Measurements from ENCODE around the gene SH3BP4. TPM values are rescaled to one million over a fixed set of nuclear protein-coding genes. Genes with fewer than 3 reads are reported as not detected.
"Not testable (repeated sequence)": the region's sequence is repeated elsewhere in the genome, so short reads cannot be mapped to it uniquely, and the experiment has no call there.

Gene SH3BP4
- total RNA-seq, 2 experiments from 2014 or later: 0.18 to 0.33 TPM

DNA sequence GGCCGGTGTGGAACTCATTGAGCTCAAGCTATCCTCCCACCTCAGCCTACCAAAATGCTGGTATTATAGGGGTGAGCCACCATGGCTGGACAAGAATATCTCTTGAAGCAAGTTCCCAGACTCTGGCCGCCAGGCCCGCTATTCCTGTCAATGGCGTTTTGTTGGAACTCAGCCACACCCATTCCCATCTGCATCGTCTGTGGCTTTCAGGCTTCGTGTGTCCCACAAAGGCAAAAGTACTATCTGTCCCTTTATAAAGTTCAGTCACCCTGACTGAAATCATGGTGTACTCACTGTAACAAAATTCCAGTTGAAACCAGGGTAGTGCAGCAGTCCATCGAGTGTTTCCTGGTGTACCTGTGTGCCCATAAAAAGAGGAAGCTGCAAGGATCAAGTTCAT is 96.7 kb downstream of the SH3BP4 start:
- no peak for DNase-seq
- H3K4me3 Mint-ChIP-seq: no peak overlapping the region
- peaks cover 28% of the 10 kb centered on the region for H3K27me3 Mint-ChIP-seq
- no peaks in the 10 kb centered on the region for H3K9me3 Mint-ChIP-seq
- no peaks in the 10 kb centered on the region for H3K36me3 Mint-ChIP-seq
- no peak overlapping the region for H3K27ac Mint-ChIP-seq
- H3K4me1 Mint-ChIP-seq: peaks cover 16% of the 10 kb centered on the region

DNA sequence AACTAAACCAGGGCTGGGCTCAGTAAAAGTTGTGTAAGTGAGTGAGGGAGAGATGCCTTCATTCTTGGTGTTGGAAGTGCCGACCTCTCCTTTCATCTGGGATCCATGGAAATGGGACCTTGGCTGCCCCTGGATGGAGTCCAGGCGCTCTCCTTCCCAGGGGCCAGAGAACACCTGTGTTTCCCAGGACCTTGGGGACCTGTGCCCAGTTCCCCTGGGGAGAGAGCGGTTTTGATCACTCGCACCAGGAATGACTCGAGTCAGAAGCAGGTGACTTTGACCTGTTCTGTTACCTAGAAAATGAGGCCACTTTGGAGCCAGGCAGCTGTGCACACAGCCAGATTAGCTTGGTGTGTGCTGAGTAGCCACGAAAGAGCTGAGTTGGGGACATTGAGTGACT is 97.3 kb downstream of the SH3BP4 start:
- Mint-ChIP-seq H3K27me3 (peaks cover 28% of the 10 kb centered on the region), H3K27ac (no peak overlapping the region), H3K4me3 (no peak overlapping the region), H3K36me3 (no peaks in the 10 kb centered on the region), H3K9me3 (no peaks in the 10 kb centered on the region), H3K4me1 (peaks cover 14% of the 10 kb centered on the region)
- no peak for DNase-seq

DNA sequence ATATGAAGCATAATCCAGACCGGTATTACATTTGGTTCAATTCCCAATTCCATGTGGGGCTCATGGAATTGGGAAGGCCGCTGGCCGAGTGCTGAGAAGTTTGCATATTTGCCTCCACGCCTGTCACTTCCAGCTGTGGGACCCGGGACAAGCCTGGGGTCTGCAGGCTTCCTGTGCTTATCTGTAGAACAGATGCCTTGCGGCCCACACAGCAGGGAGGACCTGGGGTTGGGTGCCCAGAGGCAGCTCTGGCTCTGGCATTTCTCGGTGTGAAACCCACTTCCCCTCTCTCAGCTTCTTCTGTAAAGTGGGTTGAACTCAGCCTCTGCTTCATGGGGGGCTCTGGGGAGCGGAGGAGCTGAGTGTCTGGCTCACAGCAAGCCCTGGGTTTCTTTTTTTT is 97.9 kb downstream of the SH3BP4 start:
- Mint-ChIP-seq H3K36me3 (no peaks in the 10 kb centered on the region), H3K9me3 (no peaks in the 10 kb centered on the region), H3K27me3 (peaks cover 25% of the 10 kb centered on the region)

DNA sequence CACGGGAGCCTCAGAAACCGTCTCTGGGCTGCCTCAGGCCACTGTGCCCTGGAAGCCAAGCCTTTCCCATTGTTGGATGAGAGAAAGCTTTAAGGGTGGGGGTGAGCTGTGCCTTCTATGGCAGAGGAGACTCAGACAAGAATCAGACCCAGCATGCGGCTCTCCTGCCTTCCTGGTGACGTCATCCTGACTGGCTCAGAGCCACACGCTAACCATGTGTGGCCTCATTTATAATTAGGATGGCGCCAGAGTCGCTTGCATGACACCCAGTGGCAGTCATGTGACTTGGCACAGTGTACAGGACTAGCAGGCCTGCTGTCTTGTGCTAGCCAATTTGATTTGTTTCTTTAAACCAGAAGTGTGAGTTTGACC is 99.1 kb downstream of the SH3BP4 start:
- no peak for DNase-seq
- H3K36me3 Mint-ChIP-seq: no peaks in the 10 kb centered on the region
- H3K27ac Mint-ChIP-seq: no peak overlapping the region
- H3K4me1 Mint-ChIP-seq: peaks cover 1% of the 10 kb centered on the region
- H3K4me3 Mint-ChIP-seq: no peak overlapping the region
- H3K27me3 Mint-ChIP-seq: peaks cover 20% of the 10 kb centered on the region
- no peaks in the 10 kb centered on the region for H3K9me3 Mint-ChIP-seq

More for the DNA sequence above, 97.9 kb downstream of the SH3BP4 start:
- H3K4me3 Mint-ChIP-seq: no peak overlapping the region
- DNase-seq: no peak
- no peak overlapping the region for H3K27ac Mint-ChIP-seq
- H3K4me1 Mint-ChIP-seq: peaks cover 11% of the 10 kb centered on the region

DNA sequence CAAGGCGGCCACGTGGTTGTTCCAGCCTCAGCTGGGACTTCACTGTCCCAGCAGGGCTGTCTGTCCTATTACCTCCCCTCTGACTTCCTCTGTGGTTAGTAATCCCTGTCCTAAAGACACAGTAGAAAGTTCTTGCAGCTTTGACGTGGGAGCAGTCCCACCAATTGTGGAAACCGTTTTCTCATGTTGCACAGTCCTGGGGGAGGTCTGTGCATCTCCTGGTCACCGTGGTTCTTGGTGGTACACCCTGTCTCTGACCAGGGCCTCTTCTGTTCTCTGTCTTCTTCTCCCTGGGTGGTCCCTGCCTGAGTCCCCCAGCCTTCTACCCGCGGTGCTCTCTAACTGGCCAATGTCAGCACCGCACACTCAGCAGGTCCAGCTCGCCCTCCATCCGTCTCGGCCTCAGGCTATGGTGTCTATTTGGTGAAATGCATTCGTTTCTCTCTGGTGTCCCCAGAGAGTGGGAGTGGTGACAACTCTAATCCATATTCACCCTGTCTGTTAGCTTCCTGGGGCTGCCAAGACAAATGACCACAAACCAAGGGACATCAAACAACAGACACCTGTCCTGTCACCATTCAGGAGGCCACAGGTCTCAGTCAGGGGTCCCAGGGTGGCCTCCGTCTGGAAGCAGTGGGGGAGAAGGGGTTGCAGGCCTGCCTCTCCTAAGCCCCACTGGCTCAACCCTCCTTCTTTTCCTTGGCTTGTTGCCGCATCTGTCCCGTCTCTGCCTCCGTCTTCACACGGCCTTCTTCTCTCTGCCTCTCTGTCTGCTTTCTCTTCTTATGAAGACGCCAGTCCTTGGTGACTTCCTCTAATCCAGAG is 99.8 kb downstream of the SH3BP4 start:
- no peak for DNase-seq
- no peak overlapping the region for H3K4me3 Mint-ChIP-seq
- no peaks in the 10 kb centered on the region for H3K9me3 Mint-ChIP-seq
- H3K36me3 Mint-ChIP-seq: no peaks in the 10 kb centered on the region
- no peak overlapping the region for H3K27ac Mint-ChIP-seq
- H3K27me3 Mint-ChIP-seq: peaks cover 13% of the 10 kb centered on the region
- no peaks in the 10 kb centered on the region for H3K4me1 Mint-ChIP-seq

DNA sequence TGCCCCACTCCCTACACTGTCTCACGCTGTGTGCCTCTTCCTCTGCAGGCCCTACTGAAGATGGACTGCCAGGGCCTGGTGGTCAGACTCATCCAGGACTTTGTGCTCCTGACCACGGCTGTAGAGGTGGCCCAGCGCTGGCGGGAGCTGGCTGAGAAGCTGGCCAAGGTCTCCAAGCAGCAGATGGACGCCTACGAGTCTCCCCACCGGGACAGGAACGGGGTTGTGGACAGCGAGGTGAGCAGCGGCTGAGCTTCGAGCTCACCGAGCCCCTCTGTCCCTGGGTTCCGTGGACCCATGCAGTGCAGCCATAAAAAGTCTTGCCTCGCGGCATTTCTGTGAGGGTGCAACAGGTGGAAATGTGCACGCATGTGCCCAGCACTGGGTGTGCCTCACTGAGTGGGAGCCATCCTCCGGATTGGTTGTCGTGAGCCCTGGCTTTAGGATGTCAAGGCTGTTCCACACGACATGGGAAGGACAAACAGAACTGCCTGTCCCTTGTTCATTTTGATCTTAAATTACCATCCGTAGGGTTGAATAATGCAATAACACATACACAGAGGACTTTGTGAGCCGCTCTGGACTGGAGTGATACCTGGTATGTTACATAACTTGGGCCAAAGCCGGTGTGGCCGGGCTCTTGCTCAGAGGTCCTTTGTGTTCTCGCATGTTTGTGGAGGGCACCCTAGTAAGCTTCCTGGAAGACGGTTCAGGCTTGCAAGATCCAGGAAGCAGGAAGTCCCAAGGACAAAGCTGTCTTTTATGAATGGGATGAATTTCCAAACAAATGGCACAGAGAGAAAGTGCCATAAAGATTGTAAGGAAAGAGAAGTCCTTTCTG is 100.9 kb downstream of the SH3BP4 start:
- Mint-ChIP-seq H3K4me3 (no peak overlapping the region), H3K4me1 (no peaks in the 10 kb centered on the region), H3K27me3 (peaks cover 6% of the 10 kb centered on the region), H3K36me3 (no peaks in the 10 kb centered on the region), H3K9me3 (no peaks in the 10 kb centered on the region), H3K27ac (no peak overlapping the region)
- no peak for DNase-seq

DNA sequence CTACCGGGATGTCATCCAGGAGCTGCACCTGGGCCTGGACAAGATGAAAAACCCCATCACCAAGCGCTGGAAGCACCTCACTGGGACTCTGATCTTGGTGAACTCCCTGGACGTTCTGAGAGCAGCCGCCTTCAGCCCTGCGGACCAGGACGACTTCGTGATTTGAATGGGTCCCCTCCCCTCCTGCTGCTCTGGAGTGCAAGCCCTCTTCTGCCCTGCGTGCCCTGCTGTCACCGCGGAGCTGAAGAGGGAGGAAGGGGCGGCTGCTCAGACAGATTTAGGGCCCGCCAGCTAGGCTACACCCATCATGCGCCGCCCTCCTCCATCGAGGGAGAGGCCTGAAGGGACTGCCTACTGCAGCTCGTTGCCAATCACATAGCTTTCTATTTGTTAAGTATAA is 101.8 kb downstream of the SH3BP4 start:
- no peaks in the 10 kb centered on the region for H3K9me3 Mint-ChIP-seq
- H3K4me3 Mint-ChIP-seq: no peak overlapping the region
- no peaks in the 10 kb centered on the region for H3K36me3 Mint-ChIP-seq
- no peaks in the 10 kb centered on the region for H3K4me1 Mint-ChIP-seq
- DNase-seq: no peak
- H3K27me3 Mint-ChIP-seq: peaks cover 10% of the 10 kb centered on the region
- no peak overlapping the region for H3K27ac Mint-ChIP-seq

DNA sequence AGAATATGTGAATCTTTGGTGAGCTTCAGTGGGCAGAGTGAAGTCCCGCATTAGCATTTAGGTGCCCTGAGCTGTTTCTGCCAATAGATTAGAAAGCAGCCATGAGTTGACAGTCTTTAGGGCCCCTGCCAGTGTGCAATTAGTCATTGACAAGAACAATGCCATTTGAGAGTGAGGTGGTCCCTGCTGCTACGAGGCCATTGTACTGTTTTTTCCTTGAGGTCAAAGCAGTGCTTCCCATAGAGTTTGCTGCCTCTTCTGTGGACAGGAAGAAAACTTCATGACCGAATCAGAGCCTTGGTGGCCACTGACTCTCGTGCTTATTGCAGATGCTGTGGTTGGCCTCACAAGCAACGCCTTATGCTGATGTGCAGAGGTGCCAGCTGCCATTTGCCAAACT is 102.7 kb downstream of the SH3BP4 start:
- DNase-seq: no peak
- Mint-ChIP-seq H3K27me3 (peaks cover 10% of the 10 kb centered on the region), H3K9me3 (no peaks in the 10 kb centered on the region), H3K4me3 (no peak overlapping the region), H3K36me3 (no peaks in the 10 kb centered on the region), H3K4me1 (no peaks in the 10 kb centered on the region), H3K27ac (no peak overlapping the region)

DNA sequence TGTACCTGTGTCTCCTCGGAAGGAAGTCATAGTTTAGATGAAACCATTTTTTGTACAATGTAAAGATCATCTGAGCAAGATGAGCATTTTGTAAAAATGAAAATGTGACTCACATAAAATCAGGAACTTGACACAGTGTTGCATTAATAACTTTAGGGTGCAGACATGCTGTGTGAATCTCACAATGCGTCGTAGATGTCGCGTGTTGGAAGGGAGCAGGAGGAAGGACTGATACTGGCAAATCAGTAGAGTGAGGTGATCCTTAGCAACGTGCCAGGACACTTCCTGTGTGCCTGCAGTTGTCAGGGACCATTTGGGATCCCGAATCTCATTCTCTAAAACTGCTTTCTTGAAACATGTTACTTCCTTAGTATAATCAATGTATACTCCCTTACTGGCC is 103.1 kb downstream of the SH3BP4 start:
- Mint-ChIP-seq H3K36me3 (no peaks in the 10 kb centered on the region), H3K27ac (no peak overlapping the region), H3K4me1 (no peaks in the 10 kb centered on the region), H3K4me3 (no peak overlapping the region), H3K27me3 (peaks cover 10% of the 10 kb centered on the region), H3K9me3 (no peaks in the 10 kb centered on the region)
- no peak for DNase-seq

DNA sequence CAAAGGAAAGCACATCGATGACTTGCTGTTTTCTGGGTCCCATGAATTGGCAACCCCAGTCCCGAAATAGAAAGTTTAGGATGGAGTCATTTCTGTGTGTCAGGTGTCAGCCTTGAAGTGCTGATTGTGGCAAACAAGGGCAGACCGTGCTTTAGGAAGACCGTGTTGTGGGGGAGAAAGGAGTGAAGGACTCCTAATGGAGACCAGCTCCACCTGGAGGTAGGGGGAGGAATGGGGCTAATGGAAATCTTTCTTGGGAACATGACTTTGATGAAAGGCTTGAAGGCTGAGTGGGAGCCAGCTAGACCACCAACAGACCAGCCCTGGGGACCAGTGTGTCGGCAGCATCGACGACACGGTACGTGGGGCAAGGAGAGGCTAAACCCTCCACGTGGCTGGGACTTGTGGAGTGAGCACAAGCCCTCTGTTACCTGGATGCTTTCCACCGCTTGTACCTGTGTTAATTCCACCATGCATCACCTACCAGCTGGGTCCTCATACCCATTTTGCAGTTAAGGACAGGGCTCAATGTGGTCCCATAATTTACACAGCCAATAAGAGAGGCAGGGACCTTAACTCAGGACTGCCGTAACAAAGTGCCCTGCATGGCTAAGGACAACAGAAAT is 104.2 kb downstream of the SH3BP4 start:
- no peak overlapping the region for H3K27ac Mint-ChIP-seq
- H3K27me3 Mint-ChIP-seq: peaks cover 14% of the 10 kb centered on the region
- no peaks in the 10 kb centered on the region for H3K9me3 Mint-ChIP-seq
- no peaks in the 10 kb centered on the region for H3K4me1 Mint-ChIP-seq
- no peaks in the 10 kb centered on the region for H3K36me3 Mint-ChIP-seq
- DNase-seq: no peak
- H3K4me3 Mint-ChIP-seq: no peak overlapping the region

DNA sequence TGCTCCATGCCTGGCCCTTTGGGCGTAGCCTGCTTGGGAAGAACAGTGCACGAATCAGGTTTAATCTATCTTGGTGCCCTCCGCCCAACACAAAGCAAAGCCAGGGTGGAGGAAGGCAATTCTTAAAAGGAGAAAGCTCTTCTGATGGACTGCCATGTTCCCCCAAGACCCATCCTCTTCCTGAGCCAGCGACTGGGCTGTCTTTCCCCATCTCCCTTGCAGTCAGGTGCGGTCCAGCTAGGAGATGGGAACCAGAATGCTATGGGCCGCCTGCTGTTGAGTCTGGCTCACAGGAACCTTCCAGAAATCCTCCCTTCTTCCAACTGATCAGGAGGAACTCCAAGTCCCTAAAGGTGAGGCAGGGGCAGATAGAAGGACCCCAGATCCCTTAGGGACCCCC is 105.0 kb downstream of the SH3BP4 start:
- Mint-ChIP-seq H3K9me3 (no peaks in the 10 kb centered on the region), H3K36me3 (no peaks in the 10 kb centered on the region), H3K4me3 (no peak overlapping the region), H3K27ac (no peak overlapping the region), H3K27me3 (peaks cover 12% of the 10 kb centered on the region), H3K4me1 (no peaks in the 10 kb centered on the region)
- DNase-seq: no peak

DNA sequence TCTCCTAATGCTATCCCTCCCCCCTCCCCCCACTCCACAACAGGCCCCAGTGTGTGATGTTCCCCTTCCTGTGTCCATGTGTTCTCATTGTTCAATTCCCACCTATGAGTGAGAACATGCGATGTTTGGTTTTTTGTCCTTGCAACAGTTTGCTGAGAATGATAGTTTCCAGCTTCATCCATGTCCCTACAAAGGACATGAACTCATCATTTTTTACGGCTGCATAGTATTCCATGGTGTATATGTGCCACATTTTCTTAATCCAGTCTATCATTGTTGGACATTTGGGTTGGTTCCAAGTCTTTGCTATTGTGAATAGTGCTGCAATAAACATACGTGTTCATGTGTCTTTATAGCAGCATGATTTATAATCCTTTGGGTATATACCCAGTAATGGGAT is 105.8 kb downstream of the SH3BP4 start:
- DNase-seq, H3K4me1 Mint-ChIP-seq, H3K27ac Mint-ChIP-seq, H3K4me3 Mint-ChIP-seq, H3K9me3 Mint-ChIP-seq, H3K36me3 Mint-ChIP-seq: not testable (repeated sequence)
- H3K27me3 Mint-ChIP-seq: peaks cover 16% of the 10 kb centered on the region

DNA sequence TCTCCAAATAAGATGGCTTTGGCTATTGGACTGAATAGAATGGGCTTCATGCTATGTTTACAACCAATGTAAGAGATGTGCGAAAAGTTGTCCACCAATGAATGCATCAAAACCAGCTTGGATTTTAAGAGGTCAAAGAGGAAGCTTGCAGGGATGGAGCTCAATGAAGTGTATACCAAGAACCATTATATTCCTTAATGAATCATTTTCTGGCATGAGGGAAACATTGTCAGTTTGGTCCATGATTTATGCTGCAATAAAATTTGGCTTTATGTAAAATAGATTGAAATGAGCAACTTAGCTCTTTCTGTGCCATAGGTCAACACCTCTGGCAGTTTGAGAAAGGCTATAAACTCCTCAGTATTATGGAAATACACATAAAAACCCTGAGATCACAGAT is 107.3 kb downstream of the SH3BP4 start:
- Mint-ChIP-seq H3K9me3 (no peaks in the 10 kb centered on the region), H3K36me3 (no peaks in the 10 kb centered on the region), H3K27ac (no peak overlapping the region), H3K4me1 (no peaks in the 10 kb centered on the region), H3K27me3 (peaks cover 16% of the 10 kb centered on the region), H3K4me3 (no peak overlapping the region)
- no peak for DNase-seq

DNA sequence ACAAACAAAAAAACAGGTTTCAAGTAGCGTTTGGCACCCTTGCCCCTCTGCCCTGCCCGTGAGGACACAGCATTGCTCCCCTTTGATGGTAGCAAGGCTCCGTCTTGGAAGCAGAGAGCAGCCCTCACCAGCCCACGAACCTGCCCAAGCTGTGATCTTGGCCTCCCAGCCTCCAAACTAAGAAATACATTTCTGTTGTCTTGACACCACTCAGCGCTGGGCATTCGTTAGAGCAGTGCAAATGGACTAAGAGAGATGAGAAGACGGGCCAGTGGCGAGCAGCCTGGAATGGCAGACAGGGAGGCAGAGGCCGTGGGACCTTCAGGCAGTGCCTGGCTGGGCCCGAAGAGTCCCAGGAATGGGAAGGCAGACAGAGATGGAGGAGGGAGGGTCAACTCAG is 109.8 kb downstream of the SH3BP4 start:
- Mint-ChIP-seq H3K27ac (no peak overlapping the region), H3K4me1 (no peaks in the 10 kb centered on the region)

DNA sequence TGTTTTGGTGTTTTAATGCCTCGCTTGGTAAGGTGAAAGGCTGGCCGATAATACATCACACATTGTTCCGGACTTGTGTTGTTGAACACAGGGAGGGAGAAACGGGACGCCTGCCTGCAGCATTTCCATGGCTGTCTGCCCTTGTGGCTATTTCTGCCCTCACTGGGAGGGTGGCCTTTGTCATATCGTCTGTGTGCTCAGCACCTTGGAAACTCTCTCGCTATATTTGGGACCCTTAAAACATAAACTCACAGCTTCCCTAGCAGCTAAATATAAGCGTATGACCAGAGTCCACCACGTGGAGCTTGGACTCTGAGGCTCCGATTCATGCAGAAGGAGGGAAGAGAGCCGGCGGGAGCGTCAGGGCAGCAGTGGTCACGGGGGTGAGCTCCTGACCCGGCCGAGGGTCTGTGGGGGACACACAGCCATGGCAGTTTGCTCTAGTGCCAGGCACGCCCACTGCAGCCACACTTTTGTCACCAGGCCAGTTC is 111.7 kb downstream of the SH3BP4 start:
- DNase-seq: no peak
- Mint-ChIP-seq H3K27ac (no peak overlapping the region), H3K27me3 (peaks cover 13% of the 10 kb centered on the region), H3K9me3 (no peaks in the 10 kb centered on the region), H3K4me1 (no peaks in the 10 kb centered on the region), H3K4me3 (no peak overlapping the region), H3K36me3 (no peaks in the 10 kb centered on the region)

More for the DNA sequence above, 109.8 kb downstream of the SH3BP4 start:
- DNase-seq: no peak
- no peaks in the 10 kb centered on the region for H3K9me3 Mint-ChIP-seq
- H3K27me3 Mint-ChIP-seq: peaks cover 16% of the 10 kb centered on the region
- no peaks in the 10 kb centered on the region for H3K36me3 Mint-ChIP-seq
- H3K4me3 Mint-ChIP-seq: no peak overlapping the region

Measured in activated naive CD8-positive, alpha-beta T cell treated with anti-CD3 and anti-CD28 coated beads for 36 hours (primary cell).